Prostate gland (tissue), 2 donors: Measurements from ENCODE around the gene MAGI2. TPM values are rescaled to one million over a fixed set of nuclear protein-coding genes. Genes with fewer than 3 reads are reported as not detected.
"Not testable (repeated sequence)": the region's sequence is repeated elsewhere in the genome, so short reads cannot be mapped to it uniquely, and the experiment has no call there.

ENCODE experiments used
- DNase-seq: peaks from one replicate; pipeline ENCODE4 v3.0.0-alpha.2; 2019; ENCODE audit warnings: low spot score
- H3K27ac ChIP-seq, 2 donors: fragments of 200-600 bp; sonication (generic); 2 replicates each; pipeline ENCODE4 v1.5.1; 2017 to 2019
- H3K27me3 ChIP-seq: fragments of 200-600 bp; sonication (generic); replicated peaks from 2 replicates; pipeline ENCODE4 v1.5.1; 2019; ENCODE audit not compliant: insufficient read depth
- H3K36me3 ChIP-seq, 2 donors: fragments of 200-600 bp; sonication (generic); 1 replicate in 1 of 2; 2 replicates in 1 of 2; pipeline versions ENCODE4 v1.5.1 to v1.8.1; 2017 to 2019
- H3K4me1 ChIP-seq: fragments of 200-600 bp; sonication (generic); replicated peaks from 2 replicates; pipeline ENCODE4 v1.5.1; 2019
- H3K4me3 ChIP-seq, 2 donors: fragments of 200-600 bp; sonication (generic); 2 replicates each; pipeline ENCODE4 v1.5.1; 2017 to 2019
- H3K9me3 ChIP-seq: fragments of 200-600 bp; sonication (generic); 2 replicates; pipeline ENCODE4 v1.5.1; 2017
- CTCF ChIP-seq, 4 experiments: fragments of 200-600 bp in 2 of 4; fragments of 450-650 bp in 2 of 4; sonication (generic) in 2 of 4; IDR thresholded peaks; 1 replicate in 3 of 4; 2 replicates in 1 of 4; pipeline ENCODE4 v1.5.1; 2016 to 2019; ENCODE audit warnings: antibody characterized with exemption in 4 of 4, mild to moderate bottlenecking in 2 of 4, moderate library complexity in 2 of 4
- POLR2A ChIP-seq: fragments of 450-650 bp; IDR thresholded peaks from one replicate; pipeline ENCODE4 v1.6.1; 2016; ENCODE audit warnings: antibody characterized with exemption, mild to moderate bottlenecking
- POLR2AphosphoS5 ChIP-seq: sonication (generic); formaldehyde crosslinking; IDR thresholded peaks from one replicate; pipeline ENCODE4 v1.6.1; 2017; ENCODE audit warnings: antibody characterized with exemption
- WGBS: methylation state at CpG from one replicate; pipeline ENCODE4 v1.1.5; 2018; 5-methylcytosine and 5-hydroxymethylcytosine counted together
- intact Hi-C: fragments of 100-400 bp; cut with DNase I; formaldehyde crosslinking; loops from one replicate; pipeline ENCODE4 v1.14.2; 2022
- total RNA-seq, 2 donors: library from RNA; depleted of rRNA; stranded (reverse); fragments of >200 nt; gene quantifications; one replicate each; pipeline ENCODE4 v1.1.0, GENCODE V29; 2016

Gene MAGI2
- total RNA-seq, 2 donors from 2014 or later, result 27.1 to 31.3 TPM

GRCh38 chr7:78254726-78255055 lies 1198.8 kb downstream of the MAGI2 start:
- intact Hi-C loops, result no loop called here
- Histone ChIP-seq H3K27ac (no peak overlapping the region), H3K4me3 (no peak overlapping the region), H3K27me3 (no peaks in the 10 kb centered on the region), H3K4me1 (no peaks in the 10 kb centered on the region), H3K9me3 (no peaks in the 10 kb centered on the region), H3K36me3 (no peaks in the 10 kb centered on the region)
- TF ChIP-seq CTCF (IDR thresholded peaks at IDR 0.05), result no peak
- TF ChIP-seq POLR2AphosphoS5, result no peak
- TF ChIP-seq POLR2A, result no peak
- DNase-seq, result no peak
- WGBS, result 81% methylated on average over 3 of the region's 3 CpGs

GRCh38 chr7:78253850-78254725 lies 1199.4 kb downstream of the MAGI2 start:
- no peaks in the 10 kb centered on the region for H3K36me3 ChIP-seq
- H3K4me3 ChIP-seq, result no peak overlapping the region
- TF ChIP-seq POLR2AphosphoS5 (no peak), POLR2A (no peak), CTCF (IDR thresholded peaks at IDR 0.05) (no peak)
- no peak overlapping the region for H3K27ac ChIP-seq
- no peaks in the 10 kb centered on the region for H3K9me3 ChIP-seq
- no peaks in the 10 kb centered on the region for H3K4me1 ChIP-seq
- WGBS, result 67% methylated on average over 4 of the region's 4 CpGs
- intact Hi-C loops, result no loop called here
- no peak for DNase-seq
- no peaks in the 10 kb centered on the region for H3K27me3 ChIP-seq

GRCh38 chr7:78248867-78249266 lies 1204.6 kb downstream of the MAGI2 start:
- Histone ChIP-seq H3K4me1 (no peaks in the 10 kb centered on the region), H3K27ac (no peak overlapping the region), H3K36me3 (no peaks in the 10 kb centered on the region), H3K9me3 (no peaks in the 10 kb centered on the region), H3K27me3 (no peaks in the 10 kb centered on the region), H3K4me3 (no peak overlapping the region)
- intact Hi-C loops, result no loop called here
- DNase-seq, result no peak
- no peak for TF ChIP-seq POLR2A
- no peak for TF ChIP-seq POLR2AphosphoS5
- TF ChIP-seq CTCF (IDR thresholded peaks at IDR 0.05), result no peak
- 96% methylated on average over 4 of the region's 4 CpGs for WGBS

- no peaks in the 10 kb centered on the region for H3K27me3 ChIP-seq
- H3K4me3 ChIP-seq, result no peak overlapping the region
- no peaks in the 10 kb centered on the region for H3K36me3 ChIP-seq
- DNase-seq, result no peak
- intact Hi-C loops, result no loop called here
- TF ChIP-seq POLR2AphosphoS5, result no peak
- no peak overlapping the region for H3K27ac ChIP-seq
- H3K9me3 ChIP-seq, result no peaks in the 10 kb centered on the region
- H3K4me1 ChIP-seq, result no peaks in the 10 kb centered on the region
Measured at GRCh38 chr7:78247910-78248689, 1205.4 kb downstream of the MAGI2 start.

- H3K4me3 ChIP-seq, H3K27ac ChIP-seq, intact Hi-C loops, H3K9me3 ChIP-seq, H3K36me3 ChIP-seq, DNase-seq, H3K4me1 ChIP-seq, H3K27me3 ChIP-seq: not testable (repeated sequence)
- WGBS, result 94% methylated on average over 1 of the region's 1 CpG
Measured at GRCh38 chr7:78240179-78240578, 1213.3 kb downstream of the MAGI2 start.
